COR-L47 (cell line): ENCODE data around the gene SMARCAL1.

Experiments used
- DNase-seq: peaks from one replicate; lab custom pipeline; 2025; lab: John Stamatoyannopoulos, UW

SMARCAL1 gene

GRCh38 chr2:216392945-216393840 lies 19.1 kb upstream of the SMARCAL1 start:
- no peak for DNase-seq

GRCh38 chr2:216394881-216395280 lies 17.4 kb upstream of the SMARCAL1 start:
- no peak for DNase-seq

DNA sequence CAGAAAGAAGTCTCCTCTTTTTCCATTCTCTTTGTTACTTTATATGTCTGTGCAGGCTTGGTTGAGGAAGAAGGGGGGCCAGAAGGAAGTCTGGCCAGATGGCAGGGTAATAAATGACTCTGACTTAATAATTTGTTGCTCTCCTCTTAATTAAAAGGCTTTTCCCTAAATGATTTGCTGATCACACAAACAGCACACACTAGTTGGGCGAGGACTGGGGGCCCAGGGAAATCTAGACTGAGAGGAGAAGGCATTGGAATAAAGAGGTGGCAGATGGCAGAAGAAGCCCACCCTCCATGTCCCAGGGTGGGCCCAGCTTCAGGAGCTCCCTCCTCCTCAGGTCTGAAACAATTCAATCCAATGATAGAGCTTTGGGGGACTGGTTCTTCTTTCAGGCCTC lies 12.7 kb upstream of the SMARCAL1 start:
- DNase-seq: no peak

DNA sequence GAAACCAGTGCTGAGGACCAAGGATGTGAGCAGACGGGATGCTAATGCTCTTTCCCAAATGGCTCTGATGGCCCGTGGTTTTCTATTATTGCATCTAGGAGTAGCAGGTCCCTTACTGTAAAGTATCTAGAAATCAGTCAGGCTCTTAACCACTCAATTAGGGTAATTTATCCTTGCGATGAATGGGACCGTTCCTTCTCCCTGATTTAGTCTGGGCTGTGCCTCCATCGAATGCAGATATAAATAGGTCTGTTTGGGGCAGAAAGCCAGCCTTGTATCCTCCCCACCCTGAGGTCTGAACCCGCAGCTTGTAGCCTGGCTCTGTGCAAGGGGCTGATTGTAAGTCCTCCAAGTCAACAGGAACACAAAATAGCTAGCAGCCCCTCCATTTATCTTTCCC lies 9.5 kb upstream of the SMARCAL1 start:
- no peak for DNase-seq

GRCh38 chr2:216404010-216404618 lies 8.2 kb upstream of the SMARCAL1 start:
- peak; percentile 13 for DNase-seq

GRCh38 chr2:216405588-216405987 lies 6.7 kb upstream of the SMARCAL1 start:
- no peak for DNase-seq

DNA sequence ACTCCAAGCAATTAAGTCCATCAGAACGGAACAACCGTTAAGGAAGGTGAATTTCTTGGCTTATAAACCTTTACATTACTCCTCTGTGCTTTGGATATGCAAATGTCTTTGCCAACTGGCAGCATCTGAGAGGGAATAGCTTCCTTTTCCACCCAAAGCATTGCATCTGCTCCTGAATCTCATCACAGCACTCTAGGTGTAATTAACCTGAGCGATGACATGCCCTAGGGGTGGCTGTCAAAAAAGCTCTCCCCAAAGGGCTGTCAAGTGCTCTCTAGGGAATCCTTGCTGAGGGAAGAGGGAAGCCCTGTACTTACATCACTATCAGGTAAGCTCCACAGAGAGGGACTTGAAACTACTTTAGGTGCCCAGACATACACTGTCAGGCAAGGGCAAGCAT lies 5.5 kb upstream of the SMARCAL1 start:
- no peak for DNase-seq

GRCh38 chr2:216408426-216409290 lies 3.6 kb upstream of the SMARCAL1 start:
- DNase-seq: no peak

DNA sequence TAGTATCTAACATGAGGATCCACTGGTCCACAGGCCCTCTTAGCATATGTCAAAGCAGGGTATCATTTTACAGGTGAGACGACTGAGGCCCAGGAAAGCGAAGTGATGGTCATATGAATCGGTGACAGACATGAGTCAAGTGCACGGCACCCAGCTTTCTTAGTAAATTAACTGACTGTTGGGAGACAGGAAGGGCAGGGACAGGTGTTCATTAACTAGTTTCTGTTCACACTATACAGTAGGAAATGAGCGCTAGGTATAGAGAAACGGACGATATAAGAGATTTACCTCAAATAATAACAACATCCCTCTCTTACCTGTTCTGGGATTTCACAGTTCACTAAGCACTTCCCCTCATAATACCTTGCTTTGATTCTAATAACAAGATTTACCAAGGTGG lies 1.7 kb upstream of the SMARCAL1 start:
- no peak for DNase-seq

DNA sequence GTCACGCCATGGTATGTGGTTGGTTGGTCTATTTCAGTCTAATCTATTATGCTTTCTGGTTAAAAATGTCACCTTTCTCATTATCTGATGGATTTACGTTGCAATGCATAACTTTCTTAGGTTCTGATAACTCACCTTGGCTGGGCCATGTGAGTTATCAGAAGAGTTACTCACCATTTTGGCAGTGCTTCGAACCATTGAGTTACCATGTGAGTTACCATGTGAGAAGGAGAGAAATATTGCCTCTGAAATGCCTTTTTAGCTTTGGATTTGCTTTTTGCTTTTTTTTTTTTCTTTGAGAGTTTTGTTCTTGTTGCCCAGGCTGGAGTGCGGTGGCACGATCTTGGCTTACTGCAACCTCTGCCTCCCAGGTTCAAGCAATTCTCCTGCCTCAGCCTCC lies 1.6 kb downstream of the SMARCAL1 start:
- no peak for DNase-seq

GRCh38 chr2:216414772-216415319 lies 2.6 kb downstream of the SMARCAL1 start:
- DNase-seq: no peak

- no peak for DNase-seq
Observed at GRCh38 chr2:216415541-216415940, 3.3 kb downstream of the SMARCAL1 start.

GRCh38 chr2:216416571-216417307 lies 4.5 kb downstream of the SMARCAL1 start:
- DNase-seq: no peak

- DNase-seq: no peak
Observed at GRCh38 chr2:216418981-216419380, 6.7 kb downstream of the SMARCAL1 start.

DNA sequence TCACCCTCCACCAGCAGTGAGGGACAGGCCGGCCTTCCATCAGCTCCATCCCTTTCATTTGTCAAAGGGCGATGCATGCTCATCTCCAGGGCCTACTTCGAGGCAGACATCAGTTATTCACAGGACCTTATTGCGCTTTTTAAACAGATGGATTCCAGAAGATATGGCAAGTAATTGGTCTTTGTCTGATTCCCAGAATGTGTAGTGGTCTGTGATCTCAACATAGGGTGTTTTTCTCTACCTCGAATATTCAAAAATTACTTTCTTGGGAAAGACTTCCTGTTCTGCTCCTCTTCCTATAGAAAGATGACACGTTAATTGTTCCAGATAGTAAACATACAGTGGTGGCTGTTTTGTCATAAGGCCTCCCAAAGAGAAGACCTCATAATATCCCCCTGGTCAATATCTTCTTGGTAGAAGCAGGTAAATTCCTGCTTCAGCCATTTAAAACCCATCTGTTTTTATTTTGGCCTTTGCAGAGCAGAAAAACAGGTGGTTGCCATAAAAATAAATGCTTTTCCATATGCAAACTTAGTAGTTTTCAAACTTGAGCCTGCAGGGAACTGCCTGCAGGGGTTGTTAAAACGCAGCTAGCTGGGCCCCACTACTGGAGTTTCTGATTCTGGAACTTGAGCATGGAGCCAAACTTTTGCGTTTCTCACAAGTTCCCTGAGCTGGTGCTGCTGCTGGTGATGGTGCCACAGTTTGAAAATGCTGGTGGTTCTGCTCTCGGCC lies 8.2 kb downstream of the SMARCAL1 start:
- DNase-seq: no peak

DNA sequence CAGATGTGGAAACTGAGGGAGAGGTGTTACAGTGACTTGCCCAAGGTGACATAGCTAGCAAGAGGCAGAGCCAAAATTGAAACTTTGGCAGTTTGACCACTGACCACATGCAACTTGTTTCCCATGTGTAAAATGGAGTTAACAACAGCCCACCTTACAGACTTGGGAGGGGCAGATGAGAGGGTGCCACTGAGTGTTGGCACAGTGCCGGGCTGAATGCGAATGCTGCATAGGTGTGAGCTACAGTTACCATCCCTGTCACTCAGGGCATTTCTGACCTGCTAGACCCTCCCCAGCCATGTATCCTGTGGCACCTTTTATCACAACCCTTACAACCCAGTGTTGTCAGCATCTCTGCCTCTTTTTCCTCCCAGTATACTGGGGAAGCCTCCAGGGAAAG lies 10.8 kb downstream of the SMARCAL1 start:
- no peak for DNase-seq

DNA sequence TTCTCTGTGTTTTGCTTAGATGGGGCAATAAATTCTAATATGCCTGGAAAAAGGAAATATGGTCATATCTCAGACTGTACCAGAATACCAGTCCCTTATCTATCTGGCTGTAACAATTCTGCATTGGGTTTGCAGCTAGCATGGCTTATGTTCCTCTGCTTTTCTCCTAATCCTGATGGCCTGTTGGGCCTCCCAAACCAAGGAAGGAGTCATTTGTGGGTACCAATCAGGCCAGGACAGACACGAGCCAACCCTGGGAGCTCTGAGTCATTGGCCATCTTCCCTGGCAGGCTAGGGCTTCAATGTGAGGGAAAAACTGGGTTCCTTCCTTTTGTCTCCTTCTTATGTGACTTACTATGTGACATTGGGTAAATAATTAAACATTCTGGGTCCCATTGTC lies 12.0 kb downstream of the SMARCAL1 start:
- DNase-seq: no peak

- no peak for DNase-seq
Observed at GRCh38 chr2:216425008-216425787, 12.9 kb downstream of the SMARCAL1 start.

- DNase-seq: no peak
Observed at GRCh38 chr2:216426166-216426777, 14.0 kb downstream of the SMARCAL1 start.

DNA sequence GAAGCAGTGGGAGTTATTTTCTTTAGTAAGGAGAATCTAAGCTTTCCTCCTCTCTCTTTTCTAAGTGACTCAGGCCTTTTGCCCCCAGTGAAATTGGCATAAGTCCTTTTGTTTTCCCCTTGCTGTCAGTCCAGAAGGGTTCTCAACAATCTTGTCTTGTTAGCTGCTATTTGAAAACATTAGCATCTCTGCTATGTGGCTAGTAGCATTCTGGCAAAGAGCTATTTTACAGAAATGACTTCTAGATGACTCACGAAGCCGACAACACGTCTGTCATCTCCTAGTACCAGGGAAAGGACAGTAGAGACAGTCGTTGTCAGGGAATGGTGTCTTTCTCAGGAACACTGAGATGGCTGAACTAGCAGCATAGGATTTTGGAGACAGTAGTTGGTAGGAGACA lies 14.7 kb downstream of the SMARCAL1 start:
- DNase-seq: no peak
